Ascending aorta (tissue), 2 donors: Measurements from ENCODE around the gene DENND1B. TPM values are rescaled to one million over a fixed set of nuclear protein-coding genes. Genes with fewer than 3 reads are reported as not detected.
"Not testable (repeated sequence)": the region's sequence is repeated elsewhere in the genome, so short reads cannot be mapped to it uniquely, and the experiment has no call there.

Experiments
- DNase-seq, 2 donors: peaks; one replicate each; pipeline ENCODE4 v3.0.0-alpha.2; 2019; ENCODE audit warnings: low spot score in 2 of 2
- H3K27ac ChIP-seq, 2 donors: fragments of 200-600 bp; sonication (generic); one replicate each; pipeline ENCODE4 v1.5.1; 2016 to 2017; ENCODE audit warnings: mild to moderate bottlenecking in 1 of 2
- H3K27me3 ChIP-seq: fragments of 200-600 bp; sonication (generic); one replicate; pipeline ENCODE4 v1.5.1; 2017
- H3K36me3 ChIP-seq, 2 donors: fragments of 200-600 bp; sonication (generic); one replicate each; pipeline ENCODE4 v1.5.1; 2016
- H3K4me1 ChIP-seq, 2 donors: fragments of 200-600 bp; sonication (generic); one replicate each; pipeline ENCODE4 v1.5.1; 2016 to 2017; ENCODE audit warnings: mild to moderate bottlenecking in 1 of 2
- H3K4me3 ChIP-seq, 2 donors: fragments of 200-600 bp; sonication (generic); one replicate each; pipeline ENCODE4 v1.5.1; 2016 to 2017; ENCODE audit warnings: mild to moderate bottlenecking in 1 of 2
- H3K9me3 ChIP-seq, 2 donors: fragments of 200-600 bp; sonication (generic); one replicate each; pipeline ENCODE4 v1.5.1; 2016
- intact Hi-C: fragments of 100-400 bp; cut with DNase I; formaldehyde crosslinking; loops from one replicate; pipeline ENCODE4 v1.15.1; 2023
- total RNA-seq: library from RNA; depleted of rRNA; stranded (reverse); fragments of >200 nt; gene quantifications from one replicate; pipeline ENCODE4 v1.1.0, GENCODE V29; 2016
- TF ChIP-seq, protein P1 (sequence below), 3 experiments: fragments of 200-600 bp in 2 of 3; fragments of 450-650 bp in 1 of 3; sonication (generic) in 2 of 3; IDR thresholded peaks; one replicate each; pipeline ENCODE4 v1.5.1; 2016 to 2019; ENCODE audit warnings: antibody characterized with exemption in 3 of 3, mild to moderate bottlenecking in 1 of 3, moderate library complexity in 1 of 3

The DENND1B gene
- total RNA-seq, 1 donor from 2014 or later = 12.2 TPM

GRCh38 chr1:197496722-197497121 lies 278.6 kb downstream of the DENND1B start:
- Histone ChIP-seq H3K36me3 (no peaks in the 10 kb centered on the region), H3K4me1 (no peaks in the 10 kb centered on the region), H3K9me3 (no peaks in the 10 kb centered on the region), H3K27ac (no peak overlapping the region), H3K4me3 (no peak overlapping the region), H3K27me3 (no peaks in the 10 kb centered on the region)
- DNase-seq = no peak
- intact Hi-C loops = no loop called here
- TF ChIP-seq, protein P1, sequence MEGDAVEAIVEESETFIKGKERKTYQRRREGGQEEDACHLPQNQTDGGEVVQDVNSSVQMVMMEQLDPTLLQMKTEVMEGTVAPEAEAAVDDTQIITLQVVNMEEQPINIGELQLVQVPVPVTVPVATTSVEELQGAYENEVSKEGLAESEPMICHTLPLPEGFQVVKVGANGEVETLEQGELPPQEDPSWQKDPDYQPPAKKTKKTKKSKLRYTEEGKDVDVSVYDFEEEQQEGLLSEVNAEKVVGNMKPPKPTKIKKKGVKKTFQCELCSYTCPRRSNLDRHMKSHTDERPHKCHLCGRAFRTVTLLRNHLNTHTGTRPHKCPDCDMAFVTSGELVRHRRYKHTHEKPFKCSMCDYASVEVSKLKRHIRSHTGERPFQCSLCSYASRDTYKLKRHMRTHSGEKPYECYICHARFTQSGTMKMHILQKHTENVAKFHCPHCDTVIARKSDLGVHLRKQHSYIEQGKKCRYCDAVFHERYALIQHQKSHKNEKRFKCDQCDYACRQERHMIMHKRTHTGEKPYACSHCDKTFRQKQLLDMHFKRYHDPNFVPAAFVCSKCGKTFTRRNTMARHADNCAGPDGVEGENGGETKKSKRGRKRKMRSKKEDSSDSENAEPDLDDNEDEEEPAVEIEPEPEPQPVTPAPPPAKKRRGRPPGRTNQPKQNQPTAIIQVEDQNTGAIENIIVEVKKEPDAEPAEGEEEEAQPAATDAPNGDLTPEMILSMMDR (IDR thresholded peaks at IDR 0.05) = no peak

DNA sequence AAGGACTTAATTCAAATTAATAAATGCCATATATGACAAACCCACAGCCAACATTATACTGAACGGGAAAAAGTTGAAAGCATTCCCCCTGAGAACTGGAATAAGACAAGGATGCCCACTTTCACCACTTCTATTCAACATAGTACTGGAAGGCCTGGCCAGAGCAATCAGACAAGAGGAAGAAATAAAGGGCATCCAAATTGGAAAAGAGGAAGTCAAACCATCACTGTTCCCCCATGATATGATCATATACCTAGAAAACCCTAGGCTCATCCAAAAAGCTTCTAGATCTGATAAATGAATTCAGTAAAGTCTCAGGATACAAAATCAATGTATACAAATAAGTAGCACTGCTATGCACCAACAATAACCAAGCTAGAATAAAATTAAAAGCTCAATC lies 283.8 kb downstream of the DENND1B start:
- DNase-seq, H3K27ac ChIP-seq, H3K4me3 ChIP-seq, H3K4me1 ChIP-seq, intact Hi-C loops, H3K9me3 ChIP-seq, H3K27me3 ChIP-seq, H3K36me3 ChIP-seq: not testable (repeated sequence)

DNA sequence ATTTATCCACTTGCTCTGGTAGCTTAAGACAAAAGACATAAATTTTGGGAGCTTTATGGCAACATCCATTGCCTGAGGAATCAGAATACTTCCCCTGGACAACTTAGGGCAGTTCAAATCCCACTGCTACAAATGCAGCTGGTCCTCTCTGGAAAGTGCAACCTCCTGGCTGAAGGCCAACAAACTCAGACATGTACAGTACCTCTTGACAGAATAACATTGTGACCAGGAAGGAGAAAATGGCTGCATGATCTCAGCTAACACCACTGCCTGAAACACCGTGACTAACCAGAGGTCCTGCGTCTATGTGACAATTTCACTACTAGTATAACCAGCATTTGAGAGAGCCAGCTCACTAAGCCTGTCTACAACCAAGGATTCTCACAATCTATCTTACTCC lies 288.3 kb downstream of the DENND1B start:
- Histone ChIP-seq H3K4me3 (no peak overlapping the region), H3K27me3 (no peaks in the 10 kb centered on the region), H3K36me3 (no peaks in the 10 kb centered on the region), H3K4me1 (no peaks in the 10 kb centered on the region), H3K9me3 (no peaks in the 10 kb centered on the region), H3K27ac (no peak overlapping the region)
- intact Hi-C loops = no loop called here
- no peak for DNase-seq
- TF ChIP-seq, protein P1 (IDR thresholded peaks at IDR 0.05) = no peak

GRCh38 chr1:197485790-197486189 lies 289.5 kb downstream of the DENND1B start:
- TF ChIP-seq, protein P1 (IDR thresholded peaks at IDR 0.05) = no peak
- no peaks in the 10 kb centered on the region for H3K27me3 ChIP-seq
- H3K9me3 ChIP-seq = no peaks in the 10 kb centered on the region
- no peaks in the 10 kb centered on the region for H3K4me1 ChIP-seq
- H3K4me3 ChIP-seq = no peak overlapping the region
- H3K36me3 ChIP-seq = no peaks in the 10 kb centered on the region
- intact Hi-C loops = no loop called here
- H3K27ac ChIP-seq = no peak overlapping the region
- no peak for DNase-seq

- Histone ChIP-seq H3K36me3 (no peaks in the 10 kb centered on the region), H3K27ac (no peak overlapping the region), H3K27me3 (no peaks in the 10 kb centered on the region), H3K4me3 (no peak overlapping the region), H3K4me1 (no peaks in the 10 kb centered on the region), H3K9me3 (no peaks in the 10 kb centered on the region)
- intact Hi-C loops = no loop called here
- TF ChIP-seq, protein P1 (IDR thresholded peaks at IDR 0.05) = no peak
- DNase-seq = no peak
Observed at GRCh38 chr1:197481101-197481500, 294.2 kb downstream of the DENND1B start.

DNA sequence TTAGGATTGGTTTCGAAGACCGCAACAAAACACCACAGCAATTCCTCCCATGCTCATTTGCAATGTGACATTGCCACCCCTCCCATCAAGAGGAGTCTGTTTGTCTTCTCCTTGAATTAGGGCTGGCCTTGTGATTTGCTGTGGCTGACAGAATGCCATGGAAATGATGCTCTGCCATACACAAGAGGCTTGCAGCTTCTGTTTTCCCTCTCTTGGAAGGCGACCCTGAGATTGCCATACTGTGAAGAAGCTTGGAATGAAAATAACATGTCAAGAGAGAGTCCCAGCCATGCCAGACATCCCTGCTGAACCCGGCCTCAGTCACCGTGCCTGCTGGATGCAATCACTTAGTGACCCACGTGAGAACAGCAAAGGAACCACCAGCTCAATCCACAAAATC lies 294.8 kb downstream of the DENND1B start:
- DNase-seq = no peak
- intact Hi-C loops = no loop called here
- no peak overlapping the region for H3K4me3 ChIP-seq
- no peaks in the 10 kb centered on the region for H3K9me3 ChIP-seq
- H3K27me3 ChIP-seq = no peaks in the 10 kb centered on the region
- TF ChIP-seq, protein P1 (IDR thresholded peaks at IDR 0.05) = no peak
- H3K36me3 ChIP-seq = no peaks in the 10 kb centered on the region
- no peak overlapping the region for H3K27ac ChIP-seq
- no peaks in the 10 kb centered on the region for H3K4me1 ChIP-seq
